ENCODE results near the gene YOD1. TPM values are rescaled to one million over a fixed set of nuclear protein-coding genes. Genes with fewer than 3 reads are reported as not detected.

Gene YOD1
- total and polyA plus RNA-seq, 7 donors = 1.2 to 7.8 (median 5.2) TPM

DNA sequence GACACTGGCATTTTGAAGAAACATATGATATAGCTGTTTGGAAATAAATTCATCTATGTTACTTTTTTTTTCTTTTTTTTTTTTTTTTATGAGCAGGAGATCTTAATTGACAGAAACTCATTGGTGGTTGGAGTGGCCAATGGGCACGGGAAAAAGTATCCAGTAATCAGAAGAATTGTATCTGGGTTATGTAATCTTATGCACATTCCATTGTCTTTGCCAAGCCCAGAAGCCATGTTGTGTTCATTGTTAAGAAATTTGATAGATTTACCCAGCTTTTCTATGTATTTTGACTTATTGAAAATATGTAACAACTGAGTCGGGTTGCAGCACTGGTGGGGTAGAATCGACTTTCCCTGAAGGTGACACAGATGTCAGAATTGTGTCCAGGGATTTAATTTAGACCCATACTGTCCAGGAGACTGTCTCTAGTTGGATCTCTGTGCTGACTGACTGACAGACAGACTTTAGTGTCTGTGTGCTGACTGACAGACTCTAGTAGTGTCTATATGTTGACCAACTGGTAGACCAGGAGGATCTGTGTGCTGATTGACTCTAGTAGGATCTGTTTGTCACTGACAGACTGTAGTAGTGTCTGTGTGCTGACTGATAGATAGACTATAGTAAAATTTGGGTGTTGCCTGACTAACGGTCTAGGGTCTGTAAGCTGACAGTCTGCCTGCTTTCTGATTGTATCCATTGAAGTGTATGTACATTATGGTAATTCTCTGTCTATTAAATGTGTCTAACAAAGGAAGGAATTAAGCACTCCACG, 25.4 kb upstream of the YOD1 start:
- H3K27ac ChIP-seq = no peak overlapping the region
- no peak for DNase-seq
- intact Hi-C loops (cut with DNase I) = loop anchor here (2.0 kb wide), 1 partner anchor 22 kb away; no protein-coding TSS in a partner anchor
- peaks cover 0 to 13% (median 0%) of the 10 kb centered on the region in 4 donors for H3K4me1 ChIP-seq
- H3K36me3 ChIP-seq = peaks cover 0 to 37% (median 12%) of the 10 kb centered on the region in 4 donors
- TF ChIP-seq CTCF (IDR thresholded peaks at IDR 0.05) (no peak), POLR2A (IDR thresholded peaks at IDR 0.05) (no peak), POLR2AphosphoS5 (IDR thresholded peaks at IDR 0.05) (no peak), EP300 (IDR thresholded peaks at IDR 0.05) (no peak)
- 53 to 75% methylated on average over 5 of the region's 5 CpGs for WGBS, 2 donors
- H3K27me3 ChIP-seq = no peaks in the 10 kb centered on the region
- no peak overlapping the region for H3K4me3 ChIP-seq
- no peaks in the 10 kb centered on the region for H3K9me3 ChIP-seq

DNA sequence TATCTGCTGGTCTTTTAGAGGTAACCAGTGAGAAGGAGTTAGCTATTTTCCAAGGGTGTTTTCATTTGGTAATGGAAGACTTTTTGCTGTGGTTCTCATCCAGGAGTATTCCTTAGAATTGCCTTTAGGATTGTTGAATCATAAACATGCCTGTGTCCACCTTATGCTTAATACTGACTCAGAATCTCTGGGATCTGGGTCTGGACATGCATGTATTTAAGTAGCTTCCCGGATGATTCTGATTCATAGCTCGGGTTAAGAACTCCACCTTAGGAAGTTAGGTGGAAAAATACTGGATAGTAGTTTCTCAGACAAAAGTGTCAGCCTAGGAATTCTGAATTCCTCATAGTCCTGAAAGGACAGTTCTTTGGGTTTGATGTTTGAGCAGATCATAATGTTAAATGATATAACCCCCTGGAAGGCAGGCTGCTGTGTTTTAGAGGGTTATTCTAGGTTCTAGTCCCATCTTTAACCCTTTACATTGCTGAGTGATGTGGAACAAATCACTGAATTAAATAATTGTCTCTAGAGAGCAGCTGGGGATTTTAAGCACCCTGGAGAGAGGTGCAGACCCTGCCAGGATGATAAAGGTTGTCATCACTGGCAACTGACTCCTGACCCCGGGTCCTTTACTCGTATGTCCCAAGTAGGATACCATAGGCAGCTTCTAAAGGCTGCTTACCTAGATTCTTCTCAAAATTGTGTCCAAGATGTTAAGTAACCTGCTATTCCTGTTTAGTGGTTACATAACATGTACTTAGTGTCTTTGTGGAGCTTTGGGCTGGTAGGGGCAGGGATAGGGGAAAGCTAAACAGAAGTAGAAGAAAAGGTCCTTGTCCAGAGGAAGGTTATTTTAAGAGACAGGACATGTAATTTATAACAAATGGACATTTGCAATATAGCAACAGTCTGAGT, 23.2 kb upstream of the YOD1 start:
- Histone ChIP-seq H3K4me3 (no peak overlapping the region), H3K27ac (no peak overlapping the region), H3K27me3 (no peaks in the 10 kb centered on the region), H3K9me3 (no peaks in the 10 kb centered on the region), H3K36me3 (peaks cover 0 to 49% (median 14%) of the 10 kb centered on the region in 4 donors), H3K4me1 (peaks cover 0 to 13% (median 0%) of the 10 kb centered on the region in 4 donors)
- 79 to 91% methylated on average over 4 of the region's 4 CpGs for WGBS, 2 donors
- TF ChIP-seq CTCF (IDR thresholded peaks at IDR 0.05) = no peak
- no peak for TF ChIP-seq POLR2AphosphoS5 (IDR thresholded peaks at IDR 0.05)
- no peak for TF ChIP-seq POLR2A (IDR thresholded peaks at IDR 0.05)
- TF ChIP-seq EP300 (IDR thresholded peaks at IDR 0.05) = no peak
- intact Hi-C loops (cut with DNase I) = no loop called here
- no peak for DNase-seq

DNA sequence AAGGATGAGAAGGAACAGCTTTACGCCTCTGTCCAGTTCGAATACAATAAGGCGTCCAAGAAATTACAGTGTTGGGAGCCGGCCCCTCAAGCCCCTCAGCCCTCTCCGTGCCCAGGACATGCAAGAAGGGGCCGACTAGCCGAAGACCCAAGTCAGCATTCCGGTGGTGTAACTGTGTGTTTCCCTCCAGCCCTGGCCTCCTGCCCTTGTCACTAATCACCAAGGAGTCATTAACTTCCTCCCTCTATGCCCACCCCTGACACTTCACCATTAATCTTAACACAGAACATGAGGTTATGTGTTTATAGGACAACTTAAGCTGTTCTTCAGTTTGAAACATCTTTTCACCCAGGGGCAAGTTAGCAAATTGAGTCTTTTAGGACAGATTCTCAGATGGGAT, 21.2 kb upstream of the YOD1 start:
- peaks cover 0 to 5% (median 0%) of the 10 kb centered on the region in 4 donors for H3K4me1 ChIP-seq

GRCh38 chr1:207071426-207071825, 20.4 kb upstream of the YOD1 start:
- H3K27ac ChIP-seq = no peak overlapping the region
- intact Hi-C loops (cut with DNase I) = no loop called here
- no peak for DNase-seq
- peaks cover 6 to 75% (median 25%) of the 10 kb centered on the region in 4 donors for H3K36me3 ChIP-seq
- no peak for TF ChIP-seq EP300 (IDR thresholded peaks at IDR 0.05)
- no peak for TF ChIP-seq POLR2AphosphoS5 (IDR thresholded peaks at IDR 0.05)
- TF ChIP-seq CTCF (IDR thresholded peaks at IDR 0.05) = no peak
- TF ChIP-seq POLR2A (IDR thresholded peaks at IDR 0.05) = no peak
- no peak overlapping the region for H3K4me3 ChIP-seq
- 77 to 89% methylated on average over 6 of the region's 6 CpGs for WGBS, 2 donors
- H3K4me1 ChIP-seq = no peaks in the 10 kb centered on the region
- no peaks in the 10 kb centered on the region for H3K27me3 ChIP-seq
- H3K9me3 ChIP-seq = no peaks in the 10 kb centered on the region

More for the DNA sequence above, 21.2 kb upstream of the YOD1 start:
- no peak for DNase-seq
- Histone ChIP-seq H3K9me3 (no peaks in the 10 kb centered on the region), H3K36me3 (peaks cover 6 to 67% (median 23%) of the 10 kb centered on the region in 4 donors), H3K27me3 (no peaks in the 10 kb centered on the region), H3K27ac (no peak overlapping the region), H3K4me3 (no peak overlapping the region)
- 78 to 90% methylated on average over 8 of the region's 8 CpGs for WGBS, 2 donors
- TF ChIP-seq EP300 (IDR thresholded peaks at IDR 0.05) = no peak
- TF ChIP-seq POLR2AphosphoS5 (IDR thresholded peaks at IDR 0.05) = no peak
- TF ChIP-seq CTCF (IDR thresholded peaks at IDR 0.05) = no peak
- TF ChIP-seq POLR2A (IDR thresholded peaks at IDR 0.05) = no peak
- intact Hi-C loops (cut with DNase I) = no loop called here

Data from sigmoid colon (tissue), 7 donors.